Stimulated activated CD4-positive, alpha-beta T cell treated with anti-CD3 and anti-CD28 coated beads, Interleukin-1b, Interleukin-23, amount 100 ng/mL, for 24 hours (primary cell): Measurements from ENCODE around the gene CCDC192.

Source experiments
- DNase-seq, 4 experiments: peaks; one replicate each; pipeline ENCODE4 v3.0.0-alpha.2; 2020; ENCODE audit warnings: low read depth in 4 of 4, low spot score in 1 of 4

The CCDC192 gene

DNA sequence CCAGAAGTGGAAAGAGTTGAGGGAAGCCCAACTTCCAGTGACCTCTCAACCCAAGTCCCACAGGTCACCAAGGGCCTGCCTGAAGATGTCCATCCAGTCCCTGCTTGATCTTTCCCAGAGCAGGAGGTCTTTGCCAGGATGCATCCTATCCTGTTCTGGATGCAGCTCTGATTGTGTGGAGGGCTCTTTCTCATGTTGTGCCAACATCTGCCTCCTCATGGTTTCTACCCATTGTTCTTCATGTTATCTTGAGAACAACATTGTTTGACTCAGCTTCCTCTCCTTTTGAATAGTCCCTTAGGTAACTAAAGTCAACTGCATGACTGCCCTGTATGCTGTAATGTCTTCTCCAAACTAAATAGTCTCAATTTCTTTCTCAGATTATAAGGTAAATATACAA lies 169.3 kb downstream of the CCDC192 start:
- no peak for DNase-seq

DNA sequence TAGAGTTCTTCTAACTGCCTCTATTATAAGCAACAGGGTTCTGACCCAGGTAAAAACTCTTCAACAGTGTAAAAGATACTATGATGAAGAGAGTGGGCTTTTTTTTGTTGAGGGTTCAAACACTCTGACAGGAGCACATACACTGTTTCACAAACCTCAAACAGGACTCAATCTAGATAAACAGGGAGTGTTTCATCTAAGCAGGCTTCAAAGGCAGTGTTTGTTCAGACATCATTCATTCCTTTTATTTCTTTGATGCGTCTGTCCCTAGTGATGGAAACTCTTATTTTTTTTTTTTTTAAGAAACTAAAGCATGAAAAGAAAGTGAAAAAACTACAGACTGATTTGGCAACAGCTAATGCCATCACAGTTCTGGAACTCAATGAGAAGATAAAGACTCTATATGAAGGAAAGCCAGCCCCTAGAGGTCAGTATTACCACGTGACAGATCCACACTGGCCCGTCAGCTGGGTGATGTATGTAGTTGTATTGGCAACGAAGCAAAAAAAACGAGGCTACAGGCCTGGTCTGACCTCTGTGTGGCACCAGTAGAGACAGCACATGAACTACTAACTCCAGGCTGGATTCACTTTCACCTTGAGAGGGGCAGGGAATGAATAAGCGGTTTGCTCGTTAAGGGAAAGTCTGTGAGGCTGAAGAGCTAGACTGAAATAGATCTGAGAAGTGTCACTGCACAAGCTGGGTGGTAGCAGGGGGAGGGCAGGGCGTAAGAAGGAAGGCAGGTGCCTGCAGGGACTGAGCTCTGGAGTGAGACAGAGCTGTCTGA lies 172.2 kb downstream of the CCDC192 start:
- DNase-seq: no peak

DNA sequence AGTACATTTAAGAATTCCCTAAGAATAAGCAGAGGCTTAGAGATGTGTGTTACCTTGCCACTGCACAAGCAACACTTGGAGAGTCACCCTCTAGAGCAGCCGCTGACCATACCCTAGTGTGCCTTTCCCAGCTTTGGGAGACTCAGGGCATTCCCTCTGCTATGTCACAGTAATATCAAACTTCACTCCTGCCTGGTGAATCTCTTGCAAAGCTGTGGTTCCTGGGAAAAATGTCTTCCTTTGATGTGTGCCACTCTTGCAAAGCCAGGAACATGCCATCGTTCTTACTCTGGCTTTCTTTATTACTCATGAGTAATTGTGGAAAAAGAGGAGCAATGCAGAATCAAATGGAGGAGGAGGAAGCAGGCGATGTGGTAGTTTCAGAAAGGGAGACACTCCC lies 173.2 kb downstream of the CCDC192 start:
- no peak for DNase-seq

DNA sequence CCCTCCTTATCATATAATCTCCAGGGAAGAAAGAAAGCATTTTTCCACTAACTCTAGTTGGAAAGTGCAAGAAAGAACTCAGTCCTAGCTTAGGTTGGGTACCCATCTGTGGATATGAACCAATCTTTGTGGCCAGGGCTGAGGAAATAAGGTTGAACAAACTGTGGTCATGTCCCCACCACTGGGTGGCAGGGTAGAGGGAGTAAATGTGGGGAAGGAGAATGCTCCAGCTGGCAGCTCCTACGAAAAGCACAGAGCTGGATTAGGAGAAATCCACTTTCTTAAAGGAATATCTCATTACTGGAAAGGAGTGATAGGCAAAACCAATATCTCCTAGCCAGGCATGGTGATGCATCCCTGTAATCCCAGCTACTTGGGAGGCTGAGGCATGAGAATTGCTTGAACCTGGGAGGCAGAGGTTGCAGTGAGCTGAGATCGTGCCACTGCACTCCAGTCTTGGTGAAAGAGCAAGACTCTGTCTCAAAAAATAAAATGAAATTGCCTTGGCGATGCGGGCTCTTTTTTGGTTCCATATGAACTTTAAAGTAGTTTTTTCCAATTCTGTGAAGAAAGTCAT lies 175.1 kb downstream of the CCDC192 start:
- DNase-seq: no peak

DNA sequence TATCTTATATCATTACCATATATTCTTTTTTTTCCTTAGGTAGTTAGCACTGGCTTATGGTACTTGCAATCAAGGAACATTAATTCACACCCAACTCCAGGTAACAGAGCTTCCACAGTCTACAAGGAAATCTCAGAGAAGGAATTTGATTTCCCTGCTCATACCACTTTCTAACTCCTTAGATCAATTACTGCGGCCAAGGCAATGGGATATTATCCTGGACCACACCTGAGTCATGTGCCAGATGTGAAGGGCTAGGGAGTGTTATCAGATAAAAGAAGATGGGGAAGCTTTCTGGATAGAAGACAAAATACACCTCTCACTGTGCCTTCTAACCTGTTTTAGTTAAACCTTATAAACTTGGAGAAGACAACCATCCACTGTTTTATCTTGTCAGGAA lies 181.2 kb downstream of the CCDC192 start:
- no peak for DNase-seq

DNA sequence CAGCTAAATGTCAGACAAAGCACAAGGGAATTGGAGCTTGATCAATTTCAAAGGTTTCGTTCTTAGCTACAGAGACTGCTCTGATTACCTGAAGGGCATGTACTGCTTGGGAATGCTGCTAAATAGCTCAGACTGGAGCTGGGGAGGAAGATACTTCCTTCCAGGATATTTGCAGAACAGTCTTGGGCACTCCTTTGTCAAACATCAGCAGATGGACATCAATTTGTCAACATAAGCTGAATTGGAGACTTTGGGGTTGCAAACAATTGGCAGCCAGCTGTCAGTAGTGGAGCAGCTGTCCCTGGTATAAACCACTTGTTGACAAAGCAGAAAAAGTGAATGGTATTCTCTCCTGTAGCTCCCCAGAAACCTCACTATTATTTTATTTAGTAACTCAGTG lies 182.0 kb downstream of the CCDC192 start:
- no peak for DNase-seq

DNA sequence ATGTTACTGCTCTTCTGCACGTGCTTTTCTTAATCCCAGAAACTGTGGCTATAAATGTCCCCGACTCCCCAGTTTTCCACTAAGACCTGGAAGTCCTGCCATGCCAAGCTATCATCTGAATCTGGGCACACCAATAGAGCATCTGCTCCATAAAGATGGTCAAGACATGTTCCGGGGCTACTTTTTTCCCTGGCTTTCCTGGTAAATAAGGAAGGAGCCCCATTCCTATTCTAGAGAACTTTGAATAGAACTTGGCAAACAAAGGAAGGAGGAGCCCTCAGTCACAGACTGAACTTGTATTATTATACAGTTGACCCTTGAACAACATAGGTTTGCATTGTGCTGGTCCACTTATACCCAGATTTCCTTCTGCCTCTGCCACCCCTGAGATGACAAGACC lies 182.9 kb downstream of the CCDC192 start:
- DNase-seq: no peak

DNA sequence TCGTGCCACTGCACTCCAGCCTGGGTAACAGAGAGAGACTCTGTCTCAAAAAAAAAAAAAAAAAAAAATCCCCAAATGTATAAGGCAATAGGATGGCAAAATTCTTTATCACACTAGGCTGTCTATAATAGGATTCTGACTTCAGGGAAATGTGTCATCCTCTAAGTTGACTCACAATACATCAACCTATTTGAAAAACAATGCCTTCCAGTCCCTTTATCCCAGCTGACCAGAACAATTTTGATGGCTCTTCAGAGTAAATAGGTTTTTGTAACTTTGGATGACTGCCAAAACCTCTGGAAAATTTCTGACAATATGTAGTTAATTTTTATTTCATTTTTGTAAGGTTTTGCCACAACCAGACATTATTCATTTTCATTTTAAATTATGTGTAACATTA lies 184.1 kb downstream of the CCDC192 start:
- no peak for DNase-seq

DNA sequence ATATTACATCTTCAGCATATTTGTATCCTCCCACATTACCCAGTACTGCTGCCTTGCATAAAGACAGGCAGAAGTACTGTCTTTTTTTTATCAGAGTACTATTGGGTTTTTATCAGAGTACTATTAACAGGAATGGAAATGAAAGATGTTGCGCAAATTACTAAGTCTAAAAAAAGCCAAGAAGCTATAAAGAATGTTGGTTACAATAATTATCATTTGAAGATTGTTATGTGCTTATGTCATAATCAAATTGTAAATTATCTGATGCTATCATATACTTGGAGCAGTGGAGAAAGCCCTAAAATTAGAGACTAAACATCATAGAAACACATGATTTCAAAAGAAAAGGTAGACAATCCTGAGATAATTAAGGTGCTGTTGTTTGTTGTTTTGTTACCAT lies 188.8 kb downstream of the CCDC192 start:
- no peak for DNase-seq

DNA sequence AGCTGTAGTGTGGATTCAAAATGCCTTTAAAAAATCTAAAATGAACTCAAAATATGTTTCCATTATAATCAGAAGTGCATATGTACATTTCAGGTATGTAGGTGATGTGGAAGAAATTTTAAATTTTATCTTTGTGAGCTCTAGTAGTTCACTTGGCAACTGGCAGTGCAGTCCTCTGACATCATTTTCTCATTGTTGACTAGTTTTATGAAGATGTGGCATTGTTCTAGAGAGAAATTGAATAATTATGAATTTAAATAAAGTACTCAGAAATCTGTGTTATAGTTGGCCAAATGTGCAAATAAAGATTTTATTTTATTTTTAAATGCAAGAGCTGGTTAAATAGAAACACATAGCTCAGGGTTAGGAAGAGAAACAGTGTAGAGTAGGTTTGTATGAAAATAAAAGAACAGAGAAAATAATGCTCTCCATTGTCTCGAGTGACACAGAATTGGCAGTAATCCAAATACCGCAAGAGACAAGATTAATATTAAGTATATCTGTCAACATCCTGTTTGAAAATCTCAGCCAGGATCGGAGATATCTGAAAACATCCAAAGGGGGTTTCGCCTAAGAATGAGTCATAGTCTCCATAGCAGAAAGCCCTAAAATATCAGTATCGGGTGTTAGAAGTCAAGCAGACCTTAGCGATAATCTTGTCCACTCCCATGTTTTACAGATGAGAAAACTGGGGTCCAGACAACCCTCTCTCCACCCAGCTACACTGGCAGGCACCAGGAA lies 189.4 kb downstream of the CCDC192 start:
- no peak for DNase-seq

DNA sequence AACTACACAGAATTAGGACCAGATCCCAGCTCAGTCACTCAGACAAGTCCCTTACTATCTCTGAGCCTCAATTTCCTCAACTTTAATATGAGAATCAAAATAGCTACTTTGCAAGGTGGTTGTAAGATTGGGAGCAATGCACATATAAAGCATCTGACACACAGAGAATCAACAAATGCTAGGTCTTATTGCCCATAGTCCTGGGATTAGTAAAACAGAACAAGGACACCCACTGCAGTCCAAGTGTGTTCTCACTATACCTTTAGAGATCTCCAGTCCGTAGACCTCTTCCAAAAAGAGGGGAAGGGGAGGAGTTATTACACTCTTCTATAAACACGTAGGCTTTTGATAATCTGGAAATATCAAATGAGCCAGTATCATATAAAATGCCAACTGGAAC lies 190.0 kb downstream of the CCDC192 start:
- no peak for DNase-seq

DNA sequence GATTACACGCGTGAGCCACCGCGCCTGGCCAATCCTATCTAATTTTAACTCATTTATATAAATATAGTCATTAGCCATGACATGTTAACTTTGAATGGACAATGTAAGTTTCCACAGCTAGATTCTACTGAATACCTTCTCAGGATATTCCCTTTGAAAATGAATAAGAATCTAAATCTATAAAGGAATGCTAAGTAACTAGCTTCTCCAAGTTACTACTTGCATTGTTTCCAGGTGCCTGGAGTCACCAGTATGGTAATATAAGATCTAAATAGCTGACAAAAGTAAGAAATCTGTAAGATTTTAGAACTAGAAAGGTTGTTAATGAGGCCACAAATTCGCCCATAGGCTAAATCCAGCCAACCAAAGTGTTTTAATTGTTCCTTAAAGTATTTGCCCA lies 191.3 kb downstream of the CCDC192 start:
- no peak for DNase-seq

DNA sequence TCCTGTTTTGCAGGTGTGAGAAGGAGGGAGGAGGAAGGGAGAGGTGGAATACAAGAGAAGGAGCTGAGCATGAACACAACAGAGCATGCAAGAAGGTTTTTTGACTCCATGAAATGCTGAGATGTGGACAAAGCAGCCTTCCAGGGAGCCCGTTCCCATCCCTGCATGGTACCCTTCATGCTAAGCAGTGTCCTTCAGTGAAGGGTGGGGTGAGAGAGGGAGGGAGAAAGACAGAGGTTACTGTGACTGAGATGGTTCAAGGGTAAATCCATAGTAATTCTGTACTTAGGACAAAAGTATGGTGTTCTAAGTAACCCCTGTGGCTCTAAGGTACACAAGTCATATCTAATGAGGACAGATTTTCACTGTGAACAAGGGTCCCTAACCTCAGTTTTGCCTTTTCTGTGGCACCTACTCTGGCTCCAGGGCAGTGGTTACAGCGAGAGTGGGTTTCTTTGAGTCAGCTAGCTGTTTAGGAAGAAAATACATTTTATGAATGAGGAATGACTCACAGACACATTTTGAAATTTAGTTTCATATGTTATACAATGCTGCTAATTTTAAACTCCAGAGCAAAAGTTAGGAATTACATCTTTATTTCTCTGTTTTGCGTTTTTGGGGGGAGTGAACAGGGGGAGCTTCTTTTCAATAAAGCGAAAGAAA lies 195.5 kb downstream of the CCDC192 start:
- no peak for DNase-seq

DNA sequence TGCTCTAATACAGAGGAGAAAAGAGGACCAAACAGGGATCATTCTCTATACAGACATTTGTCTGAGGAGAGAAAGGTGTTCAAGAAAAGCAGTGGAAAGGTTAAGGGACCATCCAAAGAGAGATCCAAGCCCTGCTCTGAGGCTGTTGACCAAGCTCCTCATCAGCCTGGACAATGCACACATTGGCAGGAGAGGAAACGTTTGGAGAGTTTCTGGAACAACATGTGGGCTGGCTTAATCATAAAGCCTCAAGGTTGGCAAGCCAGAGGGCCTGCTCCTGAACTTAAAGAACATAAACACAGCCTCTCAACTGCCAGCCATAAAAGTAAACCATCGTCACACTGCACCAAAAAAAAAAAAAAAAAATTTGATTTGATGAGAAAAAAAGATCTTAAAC lies 196.0 kb downstream of the CCDC192 start:
- no peak for DNase-seq

DNA sequence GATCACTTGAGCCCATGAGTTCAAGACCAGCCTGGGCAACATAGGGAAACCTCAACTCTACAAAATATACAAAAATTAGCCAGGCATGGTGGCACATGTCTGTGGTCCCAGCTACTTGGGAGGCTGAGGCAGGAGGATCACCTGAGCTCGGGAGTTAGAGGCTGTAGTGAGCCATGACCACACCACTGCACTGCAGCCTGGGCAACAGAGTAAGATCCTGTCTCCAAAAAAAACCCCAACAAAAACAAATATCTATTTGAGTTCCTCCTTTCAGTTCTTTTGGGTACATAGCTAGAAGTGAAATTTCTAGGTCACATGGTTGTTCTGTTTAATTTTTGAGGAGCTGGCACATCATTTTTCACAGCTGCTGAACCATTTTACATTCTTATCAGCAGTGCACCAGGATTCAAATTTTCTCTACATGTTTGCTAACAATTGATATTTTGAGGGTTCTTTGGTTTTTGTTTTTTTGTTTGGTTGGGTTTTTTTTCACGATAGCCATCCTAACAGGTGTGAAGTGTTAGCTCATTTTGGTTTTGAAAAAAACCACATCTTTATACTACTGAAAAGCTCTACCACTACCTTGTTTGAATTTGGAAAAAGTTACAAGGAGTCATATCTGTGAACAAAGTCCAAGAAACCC lies 203.5 kb downstream of the CCDC192 start:
- DNase-seq: no peak

DNA sequence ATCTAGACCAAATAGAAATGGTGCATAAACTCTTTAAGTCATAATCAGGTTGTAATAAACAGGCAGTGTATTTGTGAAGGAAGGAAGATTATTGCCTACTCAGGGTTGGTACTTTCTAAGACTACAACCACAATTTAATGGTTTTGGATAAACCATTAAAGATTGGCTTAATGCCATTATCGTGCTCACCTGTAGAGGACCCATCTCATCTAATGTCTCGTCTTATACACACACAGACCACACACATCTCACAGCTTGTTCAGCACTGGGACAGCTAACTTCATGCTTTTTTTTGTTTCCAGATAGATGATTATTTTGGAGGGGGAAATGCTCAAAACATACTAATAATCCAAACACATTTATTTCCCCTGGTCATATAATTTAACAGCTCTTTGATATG lies 204.7 kb downstream of the CCDC192 start:
- DNase-seq: no peak

DNA sequence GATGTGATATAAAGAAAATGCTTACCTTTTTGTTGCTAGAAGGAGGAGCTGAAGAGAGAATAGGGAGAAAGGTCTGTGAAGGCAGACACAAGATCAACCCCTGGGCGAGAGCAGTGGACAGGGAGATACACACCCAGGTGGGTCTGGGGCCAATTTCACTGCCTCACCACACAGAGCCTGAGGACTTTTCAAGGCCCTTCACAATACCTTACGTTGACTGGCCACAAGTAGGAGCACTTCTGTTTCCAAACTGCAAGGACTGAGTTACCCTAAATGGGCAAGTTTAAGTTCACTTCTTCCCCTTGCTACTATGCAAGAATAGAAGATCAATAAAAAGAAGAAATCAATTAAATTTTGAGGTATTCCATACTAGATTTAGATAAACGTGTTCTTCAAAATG lies 205.9 kb downstream of the CCDC192 start:
- no peak for DNase-seq

DNA sequence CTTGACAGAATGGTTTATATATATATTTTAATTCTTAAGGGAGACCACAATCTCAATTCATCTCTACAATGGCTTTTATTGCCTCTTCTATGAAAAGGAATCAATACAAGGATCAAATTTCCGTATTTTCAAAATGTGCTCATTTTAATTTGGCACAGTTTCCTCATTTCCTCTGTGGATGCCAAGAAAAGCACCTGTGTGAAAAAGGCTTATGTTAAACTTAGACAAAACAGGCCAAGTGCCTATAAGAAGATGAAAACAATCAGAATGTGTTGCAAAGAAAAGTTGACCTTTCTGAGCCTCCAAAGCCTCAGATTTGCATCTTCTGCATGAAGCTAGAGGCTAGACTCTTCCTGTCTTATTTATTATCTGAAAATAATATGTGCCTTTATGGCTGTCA lies 206.6 kb downstream of the CCDC192 start:
- DNase-seq: no peak

DNA sequence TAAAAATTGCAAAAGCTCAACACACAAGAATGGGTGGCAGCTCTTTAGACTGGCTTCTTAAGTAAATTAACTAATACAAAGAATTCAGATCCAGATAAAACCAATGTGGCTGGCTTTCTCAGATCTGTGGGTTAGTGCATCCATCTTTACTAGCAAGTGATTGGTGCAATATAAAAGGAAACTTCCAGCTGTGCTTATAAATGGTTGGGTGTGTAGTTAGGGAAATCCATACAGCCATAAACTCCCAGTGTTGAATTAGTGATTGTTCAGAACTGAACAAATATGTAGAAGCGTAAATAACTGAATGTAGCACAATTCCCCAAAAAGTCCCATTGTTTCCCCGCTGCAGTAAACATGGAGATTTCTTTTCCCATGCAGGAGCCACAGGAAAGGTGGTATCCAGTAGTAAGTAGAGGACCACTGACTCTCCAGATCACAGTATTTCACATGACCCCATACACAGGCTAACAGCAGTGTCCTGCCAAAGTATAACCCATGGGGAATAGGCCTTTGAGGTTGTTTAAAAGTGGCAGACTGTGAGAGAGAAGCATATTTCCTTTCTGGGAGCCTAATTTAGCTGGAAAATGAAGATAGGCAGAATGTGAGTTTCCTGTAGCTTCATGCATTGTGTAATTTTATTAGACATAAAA lies 207.2 kb downstream of the CCDC192 start:
- no peak for DNase-seq

DNA sequence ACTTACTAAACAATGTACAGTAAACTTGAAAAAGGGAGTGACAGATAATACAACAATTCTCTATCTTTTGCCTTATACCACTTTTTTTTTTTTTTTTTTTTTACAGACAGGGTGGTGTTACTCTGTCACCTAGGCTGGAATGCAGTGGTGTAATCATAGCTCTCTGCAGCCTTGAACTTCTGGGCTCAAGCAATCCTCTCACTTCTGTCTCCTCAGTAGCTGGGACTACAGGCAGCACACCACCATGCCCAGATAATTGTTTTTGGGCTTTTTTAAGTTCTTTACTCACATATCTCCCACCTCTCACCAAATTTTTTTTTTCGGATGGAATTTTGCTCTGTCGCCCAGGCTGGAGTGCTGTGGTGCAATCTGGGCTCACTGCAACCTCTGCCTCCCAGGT lies 208.4 kb downstream of the CCDC192 start:
- DNase-seq: no peak

DNA sequence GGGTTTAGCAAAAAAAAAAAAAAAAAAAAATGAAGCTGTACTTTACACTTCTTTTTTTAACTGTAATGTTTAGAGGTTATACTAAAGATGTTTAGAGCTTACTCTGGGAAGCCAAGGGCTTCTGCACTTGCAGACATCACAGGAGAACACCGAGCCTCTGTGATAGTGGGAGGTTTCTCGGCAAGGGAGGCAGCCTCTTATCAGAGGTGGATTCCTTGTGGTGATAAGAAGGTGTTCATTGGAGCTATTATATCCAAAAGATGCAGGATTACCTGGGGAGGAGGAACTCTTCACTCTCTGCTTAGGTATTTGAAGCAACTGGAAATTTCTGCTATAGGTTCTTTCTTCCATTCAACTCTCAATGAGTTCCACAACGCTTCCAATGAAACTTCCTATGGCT lies 209.2 kb downstream of the CCDC192 start:
- no peak for DNase-seq
